A673 (cell line): ENCODE measurements around the gene DPY19L3.

Experiments
- CTCF ChIP-seq: fragments of 300-800, 200-600 bp; sonication (generic); conservative IDR thresholded peaks from 2 replicates; pipeline ENCODE4 v1.5.1; 2017; ENCODE audit warnings: low read depth, mild to moderate bottlenecking, antibody characterized with exemption, low read length, moderate library complexity, mixed read lengths
- EZH2 ChIP-seq: fragments of 200-600 bp; sonication (generic); IDR thresholded peaks from 2 replicates; pipeline ENCODE4 v1.6.1; 2017; ENCODE audit warnings: borderline replicate concordance, low read depth, mild to moderate bottlenecking, mixed read lengths, antibody characterized with exemption, low read length; ENCODE audit not compliant: poor library complexity, severe bottlenecking

GRCh38 chr19:32532233-32532632, 126.7 kb downstream of the DPY19L3 start:
- TF ChIP-seq CTCF, result no peak
- TF ChIP-seq EZH2, result no peak
